AG04449 (cell line): ENCODE measurements around the gene FAM227B.
"Not testable (repeated sequence)": the region's sequence is repeated elsewhere in the genome, so short reads cannot be mapped to it uniquely, and the experiment has no call there.

Experiments
- CTCF ChIA-PET: fragments of 350-600 bp; formaldehyde crosslinking; extraction: SDS; loops from one replicate; lab custom pipeline; 2021; ENCODE audit warnings: antibody characterized with exemption; lab: Yijun Ruan, JAX
- POLR2A ChIA-PET: fragments of 400-600, 350-600 bp; formaldehyde crosslinking; extraction: SDS; loops from one replicate; lab custom pipeline; 2020; ENCODE audit warnings: antibody characterized with exemption, inconsistent platforms; lab: Yijun Ruan, JAX
- DNase-seq: peaks from one replicate; pipeline ENCODE4 v3.0.0-alpha.2; 2010; ENCODE audit warnings: low read depth, low spot score
- H3K4me3 ChIP-seq: 2 replicates; pipeline ENCODE4 v1.5.1; 2011; ENCODE audit warnings: low read depth, mild to moderate bottlenecking, control low read depth, low read length
- TF ChIP-seq, protein P1 (sequence below): IDR thresholded peaks from one replicate; pipeline ENCODE4 v1.5.1; 2011; ENCODE audit warnings: mild to moderate bottlenecking, moderate library complexity, low read length, control low read depth, inconsistent platforms; ENCODE audit not compliant: insufficient read depth; ENCODE audit errors: missing control alignments

FAM227B gene

DNA sequence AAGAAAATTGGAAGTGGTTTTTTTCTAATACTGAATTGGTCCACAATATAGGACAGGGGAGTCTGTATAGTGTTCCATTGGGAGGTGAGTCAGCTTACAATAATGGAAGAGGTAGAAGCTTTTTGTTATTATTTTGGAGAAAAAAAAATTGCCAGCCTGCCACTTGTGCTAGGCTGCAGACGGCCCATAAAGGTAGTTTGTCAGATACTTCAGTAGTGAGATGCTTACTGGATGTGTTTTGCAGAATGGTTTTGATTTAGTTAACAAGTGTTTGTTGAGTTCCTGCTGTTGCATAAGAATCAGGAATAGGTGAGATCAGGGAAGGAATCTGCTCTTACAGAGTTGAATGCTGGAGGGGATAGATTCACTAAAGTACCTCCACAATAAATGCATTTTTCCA is 1.3 kb upstream of the FAM227B start:
- TF ChIP-seq, protein P1, sequence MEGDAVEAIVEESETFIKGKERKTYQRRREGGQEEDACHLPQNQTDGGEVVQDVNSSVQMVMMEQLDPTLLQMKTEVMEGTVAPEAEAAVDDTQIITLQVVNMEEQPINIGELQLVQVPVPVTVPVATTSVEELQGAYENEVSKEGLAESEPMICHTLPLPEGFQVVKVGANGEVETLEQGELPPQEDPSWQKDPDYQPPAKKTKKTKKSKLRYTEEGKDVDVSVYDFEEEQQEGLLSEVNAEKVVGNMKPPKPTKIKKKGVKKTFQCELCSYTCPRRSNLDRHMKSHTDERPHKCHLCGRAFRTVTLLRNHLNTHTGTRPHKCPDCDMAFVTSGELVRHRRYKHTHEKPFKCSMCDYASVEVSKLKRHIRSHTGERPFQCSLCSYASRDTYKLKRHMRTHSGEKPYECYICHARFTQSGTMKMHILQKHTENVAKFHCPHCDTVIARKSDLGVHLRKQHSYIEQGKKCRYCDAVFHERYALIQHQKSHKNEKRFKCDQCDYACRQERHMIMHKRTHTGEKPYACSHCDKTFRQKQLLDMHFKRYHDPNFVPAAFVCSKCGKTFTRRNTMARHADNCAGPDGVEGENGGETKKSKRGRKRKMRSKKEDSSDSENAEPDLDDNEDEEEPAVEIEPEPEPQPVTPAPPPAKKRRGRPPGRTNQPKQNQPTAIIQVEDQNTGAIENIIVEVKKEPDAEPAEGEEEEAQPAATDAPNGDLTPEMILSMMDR: no peak
- ChIA-PET POLR2A (no interaction called here), CTCF (interaction anchor here (1.6 kb wide), 1 partner anchor 430 kb away, joined by 5 read pairs; no protein-coding TSS in a partner anchor)
- peak overlapping the region; percentile 82 for H3K4me3 ChIP-seq
- DNase-seq: no peak

GRCh38 chr15:49621401-49621811 is 788 bp upstream of the FAM227B start:
- ChIA-PET POLR2A (interaction anchor here (0.7 to 1.3 kb wide), 6 partner anchors 13 to 239 kb away, joined by 3 to 6 read pairs (median 3); no protein-coding TSS in a partner anchor), CTCF (no interaction called here)
- no peak for DNase-seq
- TF ChIP-seq, protein P1: no peak
- peak overlapping the region; percentile 82 for H3K4me3 ChIP-seq

- H3K4me3 ChIP-seq: peak overlapping the region; percentile 82
- TF ChIP-seq, protein P1: no peak
- no peak for DNase-seq
- POLR2A ChIA-PET: interaction anchor here (0.6 to 1.3 kb wide), 3 partner anchors 12 to 382 kb away, joined by 3 to 4 read pairs (median 3); no protein-coding TSS in a partner anchor
- CTCF ChIA-PET: interaction anchor here (1.3 to 2.1 kb wide), 2 partner anchors 198 to 383 kb away, joined by 4 to 6 read pairs; partner anchors contain the start of gene FGF7
Observed at GRCh38 chr15:49620199-49620598, 419 bp downstream of the FAM227B start.

GRCh38 chr15:49619226-49619625 is 1.4 kb downstream of the FAM227B start:
- H3K4me3 ChIP-seq: no peak overlapping the region
- POLR2A ChIA-PET: no interaction called here
- TF ChIP-seq, protein P1: no peak
- no peak for DNase-seq
- CTCF ChIA-PET: interaction anchor here (2.1 kb wide), 1 partner anchor 384 kb away, joined by 6 read pairs; no protein-coding TSS in a partner anchor

DNA sequence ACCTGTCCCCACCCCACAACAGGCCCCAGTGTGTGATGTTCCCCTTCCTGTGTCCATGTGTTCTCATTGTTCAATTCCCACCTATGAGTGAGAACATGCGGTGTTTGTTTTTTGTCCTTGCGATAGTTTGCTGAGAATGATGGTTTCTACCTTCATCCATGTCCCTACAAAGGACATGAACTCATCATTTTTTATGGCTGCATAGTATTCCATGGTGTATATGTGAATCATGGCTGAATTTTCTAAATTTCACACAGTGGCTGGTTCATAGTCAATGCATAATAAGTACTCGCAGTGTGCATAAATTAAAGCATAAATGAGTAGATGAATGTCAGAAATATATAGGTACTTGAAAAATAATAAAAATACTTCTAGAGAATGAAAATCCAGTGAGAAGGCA is 8.4 kb downstream of the FAM227B start:
- H3K4me3 ChIP-seq, POLR2A ChIA-PET, DNase-seq, CTCF ChIA-PET: not testable (repeated sequence)

GRCh38 chr15:49610157-49610918 is 10.3 kb downstream of the FAM227B start:
- TF ChIP-seq, protein P1: no peak
- H3K4me3 ChIP-seq: no peak overlapping the region
- POLR2A ChIA-PET: no interaction called here
- CTCF ChIA-PET: no interaction called here
- DNase-seq: no peak
